Femur (tissue), 1 donor: ENCODE data around the gene GABRR1.
"Not testable (repeated sequence)": the region's sequence is repeated elsewhere in the genome, so short reads cannot be mapped to it uniquely, and the experiment has no call there.

Source experiments
- DNase-seq: peaks from one replicate; pipeline ENCODE4 v3.0.0-alpha.2; 2017

Gene GABRR1

GRCh38 chr6:89148016-89148750 lies 69.0 kb downstream of the GABRR1 start:
- no peak for DNase-seq

- DNase-seq, result peak; percentile 29
These were observed 70.1 kb downstream of the GABRR1 start for GRCh38 chr6:89146718-89147700.

- peak; percentile 80 for DNase-seq
These were observed 71.0 kb downstream of the GABRR1 start, which contains the start of gene PM20D2 for GRCh38 chr6:89145956-89146717. Gene PM20D2, plus strand, starts transcription at chr6:89146055. Its CDS starts 90 bp downstream, at chr6:89146145.

GRCh38 chr6:89145091-89145955 lies 71.8 kb downstream of the GABRR1 start:
- DNase-seq, result no peak

GRCh38 chr6:89144354-89144906 lies 72.7 kb downstream of the GABRR1 start:
- DNase-seq, result no peak

GRCh38 chr6:89140347-89141156 lies 76.6 kb downstream of the GABRR1 start:
- DNase-seq, result no peak

GRCh38 chr6:89139509-89140346 lies 77.4 kb downstream of the GABRR1 start:
- no peak for DNase-seq

- DNase-seq, result no peak
These were observed 79.0 kb downstream of the GABRR1 start for GRCh38 chr6:89138173-89138572.

GRCh38 chr6:89134723-89135122 lies 82.4 kb downstream of the GABRR1 start:
- DNase-seq, result no peak

- DNase-seq, result no peak
These were observed 83.2 kb downstream of the GABRR1 start for GRCh38 chr6:89133981-89134380.

- DNase-seq, result no peak
These were observed 85.1 kb downstream of the GABRR1 start for GRCh38 chr6:89132057-89132456.

- DNase-seq, result no peak
These were observed 85.6 kb downstream of the GABRR1 start for GRCh38 chr6:89131599-89131998.

GRCh38 chr6:89128256-89128671 lies 88.9 kb downstream of the GABRR1 start:
- DNase-seq, result not testable (repeated sequence)
